Activated effector memory CD4-positive, alpha-beta T cell treated with anti-CD3 and anti-CD28 coated beads, Interleukin-2, amount 50 U/mL, for 16 hours (primary cell): ENCODE measurements around the gene CEMIP2.
"Not testable (repeated sequence)": the region's sequence is repeated elsewhere in the genome, so short reads cannot be mapped to it uniquely, and the experiment has no call there.

Experiments used
- DNase-seq: peaks from one replicate; pipeline ENCODE4 v3.0.0-alpha.2; 2020

The CEMIP2 gene

DNA sequence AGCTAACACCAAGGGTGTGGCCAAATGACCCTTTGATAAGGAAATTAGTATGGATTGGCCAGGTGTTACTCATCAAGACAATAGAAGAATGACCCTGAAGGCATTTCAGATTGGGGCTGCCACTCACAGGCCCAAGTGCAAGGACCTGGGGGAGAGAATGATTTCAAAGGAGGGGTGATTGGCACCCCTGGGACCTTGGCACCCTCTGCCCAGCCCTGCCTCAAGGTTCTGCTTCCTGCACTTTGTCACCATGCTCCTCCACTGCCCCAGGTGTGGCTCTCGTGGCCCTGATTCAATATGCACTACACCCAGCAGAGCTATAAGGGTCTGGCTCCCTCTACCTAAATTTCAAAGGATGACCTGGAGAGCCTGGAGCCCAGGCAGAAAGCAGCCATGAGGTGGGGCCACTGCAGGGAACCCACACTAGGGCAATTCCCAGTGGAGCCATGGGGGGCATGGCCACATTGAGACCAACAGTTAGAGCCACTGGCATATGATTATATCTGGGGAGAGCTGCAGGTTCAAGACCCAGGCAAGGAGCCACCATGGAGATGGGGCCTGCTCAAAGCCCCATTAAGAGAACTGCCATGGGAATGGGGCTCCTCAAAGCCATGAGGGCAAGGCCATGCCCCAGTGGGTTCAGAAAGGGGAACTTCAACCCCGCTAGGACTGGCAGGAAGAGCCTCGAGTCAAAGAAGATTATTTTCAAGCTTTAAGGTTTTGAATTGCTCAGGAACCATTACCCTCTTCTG is 93.0 kb downstream of the CEMIP2 start:
- no peak for DNase-seq

DNA sequence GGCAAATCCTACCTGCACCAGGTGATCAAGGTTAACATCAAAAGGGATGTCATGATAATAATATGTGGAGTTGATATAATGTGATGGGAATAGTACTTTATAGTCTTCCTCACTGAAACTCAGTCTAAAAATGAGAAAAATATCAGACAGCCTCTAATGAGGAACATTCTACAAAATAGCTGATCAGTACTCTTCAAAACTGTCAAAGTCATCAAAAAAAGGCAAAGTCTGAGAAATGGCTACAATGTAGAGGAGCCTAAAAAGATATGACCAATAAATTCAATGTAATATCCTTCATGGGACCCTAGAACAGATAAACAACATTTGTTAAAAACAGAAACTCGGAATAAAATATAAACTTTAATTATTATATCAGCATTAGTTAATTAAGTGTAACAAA is 95.7 kb downstream of the CEMIP2 start:
- no peak for DNase-seq

DNA sequence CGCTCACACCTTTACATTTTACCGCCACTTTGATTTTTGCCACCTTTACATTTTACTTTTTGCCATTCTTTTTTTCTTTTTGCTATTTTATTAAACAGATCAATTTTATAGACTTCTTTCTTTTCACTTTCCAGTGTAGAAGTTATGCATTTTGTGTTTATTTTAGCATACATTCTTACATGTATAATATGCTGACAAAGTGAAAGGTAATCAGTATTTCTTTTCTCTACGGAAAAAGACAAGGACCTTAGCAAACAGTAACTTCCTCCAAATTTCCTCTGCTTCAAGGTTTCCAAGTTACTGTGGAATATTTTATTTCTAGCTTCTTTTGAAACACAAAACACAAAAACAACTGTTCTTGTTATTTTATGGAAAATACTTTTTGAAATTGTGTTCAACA is 97.0 kb downstream of the CEMIP2 start:
- no peak for DNase-seq

DNA sequence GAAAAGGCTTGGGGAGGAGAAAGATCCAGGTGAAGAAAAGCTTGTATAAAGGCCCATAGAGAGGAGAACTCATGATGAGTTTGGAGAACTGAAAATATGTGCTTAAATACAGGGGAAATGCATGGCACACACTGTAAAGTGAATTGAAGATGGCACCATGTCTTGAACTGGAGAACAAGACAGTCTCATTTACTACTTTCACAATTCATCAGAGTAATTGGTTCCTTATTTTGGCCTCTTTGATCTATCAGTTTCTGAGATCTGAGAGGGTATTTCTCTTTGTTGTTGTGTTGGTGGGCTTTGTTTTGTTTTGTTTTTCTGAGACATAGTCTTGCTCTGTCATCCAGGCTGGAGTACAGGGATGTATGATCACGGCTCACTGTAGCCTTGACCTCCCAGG is 98.2 kb downstream of the CEMIP2 start:
- DNase-seq: no peak

- no peak for DNase-seq
These were observed 98.9 kb downstream of the CEMIP2 start for GRCh38 chr9:71669284-71669995.

GRCh38 chr9:71668717-71669116 is 99.6 kb downstream of the CEMIP2 start:
- DNase-seq: no peak

GRCh38 chr9:71665247-71665646 is 103.1 kb downstream of the CEMIP2 start:
- no peak for DNase-seq

GRCh38 chr9:71664566-71664965 is 103.7 kb downstream of the CEMIP2 start:
- no peak for DNase-seq

- no peak for DNase-seq
These were observed 104.3 kb downstream of the CEMIP2 start for GRCh38 chr9:71663931-71664459.

DNA sequence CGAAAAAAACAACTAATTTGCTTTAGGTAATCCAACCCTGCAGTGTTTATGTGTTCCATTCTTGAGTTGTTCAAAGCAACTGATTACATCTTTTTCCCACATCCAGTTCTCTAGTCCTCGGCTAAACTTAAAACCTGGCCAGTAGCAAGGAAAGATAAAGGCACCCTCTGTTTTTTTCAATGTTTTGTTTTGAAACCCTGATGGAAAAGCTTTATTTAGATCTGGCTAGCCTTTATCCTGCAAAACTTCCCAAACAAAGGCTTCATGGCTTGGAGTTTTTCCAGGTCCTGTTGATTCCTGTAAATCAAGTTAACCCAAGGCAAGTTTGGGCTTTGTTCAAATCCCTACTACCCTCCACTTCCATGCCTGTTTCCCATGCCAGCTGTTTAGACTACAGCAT is 105.1 kb downstream of the CEMIP2 start:
- no peak for DNase-seq

GRCh38 chr9:71662082-71662481 is 106.2 kb downstream of the CEMIP2 start:
- DNase-seq: no peak

DNA sequence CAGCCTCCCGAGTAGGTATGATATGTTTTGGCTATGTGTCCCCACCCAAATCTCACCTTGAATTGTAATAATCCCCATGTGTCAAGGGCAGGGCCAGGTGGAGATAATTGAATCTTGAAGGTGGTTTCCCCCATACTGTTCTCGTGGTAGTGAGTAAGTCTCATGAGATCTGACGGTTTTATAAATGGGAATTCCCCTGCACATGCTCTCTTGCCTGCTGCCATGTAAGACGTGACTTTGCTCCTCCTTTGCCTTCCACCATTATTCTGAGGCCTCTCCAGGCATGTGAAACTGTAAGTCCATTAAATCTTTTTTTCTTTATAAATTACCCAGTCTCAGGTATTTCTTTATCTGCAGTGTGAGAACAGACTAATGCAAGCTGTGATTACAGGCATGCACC is 111.0 kb downstream of the CEMIP2 start:
- not testable (repeated sequence) for DNase-seq

- no peak for DNase-seq
These were observed 111.8 kb downstream of the CEMIP2 start for GRCh38 chr9:71656496-71656895.

GRCh38 chr9:71655778-71656177 is 112.5 kb downstream of the CEMIP2 start:
- DNase-seq: no peak

DNA sequence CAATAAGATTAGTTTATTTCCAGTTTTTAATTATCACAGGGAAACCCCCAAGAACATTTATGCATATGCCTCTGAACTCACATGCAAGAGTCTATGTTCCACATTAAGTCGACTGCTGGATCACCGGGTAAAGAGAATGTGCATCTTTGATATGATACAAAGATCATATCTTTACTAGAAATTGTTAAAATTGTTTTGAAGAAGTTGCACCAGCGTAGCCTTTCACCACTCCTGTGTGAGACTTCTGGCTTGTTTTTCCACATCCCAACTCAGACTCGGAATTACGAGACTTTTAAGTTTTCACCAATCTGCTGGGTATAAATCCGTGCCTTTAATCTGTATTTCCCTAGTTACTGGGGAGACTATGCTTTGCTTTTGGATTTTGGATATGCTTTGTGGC is 113.2 kb downstream of the CEMIP2 start:
- DNase-seq: no peak

- DNase-seq: no peak
These were observed 115.8 kb downstream of the CEMIP2 start for GRCh38 chr9:71652480-71652879.

DNA sequence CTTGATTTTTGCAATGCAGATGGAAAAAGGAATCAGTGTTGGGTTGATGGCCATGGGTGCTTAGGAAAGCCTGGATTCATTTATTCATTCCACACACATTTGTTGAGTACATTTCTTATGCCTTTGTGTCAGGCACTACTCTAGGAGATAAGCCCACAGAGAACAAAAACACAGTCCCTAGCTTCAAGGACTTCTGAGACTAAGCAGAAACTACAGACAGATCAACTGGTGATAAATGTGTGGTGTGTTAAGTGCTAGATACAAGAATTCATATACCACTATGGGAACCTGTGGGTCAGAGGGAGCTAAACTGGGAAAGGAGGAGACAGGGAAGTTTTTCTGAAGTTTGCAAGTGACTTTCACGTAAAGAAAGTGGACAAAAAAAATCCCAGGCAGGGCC is 119.9 kb downstream of the CEMIP2 start:
- no peak for DNase-seq

- no peak for DNase-seq
These were observed 121.2 kb downstream of the CEMIP2 start for GRCh38 chr9:71647094-71647591.

GRCh38 chr9:71646131-71646530 is 122.2 kb downstream of the CEMIP2 start:
- DNase-seq: no peak

DNA sequence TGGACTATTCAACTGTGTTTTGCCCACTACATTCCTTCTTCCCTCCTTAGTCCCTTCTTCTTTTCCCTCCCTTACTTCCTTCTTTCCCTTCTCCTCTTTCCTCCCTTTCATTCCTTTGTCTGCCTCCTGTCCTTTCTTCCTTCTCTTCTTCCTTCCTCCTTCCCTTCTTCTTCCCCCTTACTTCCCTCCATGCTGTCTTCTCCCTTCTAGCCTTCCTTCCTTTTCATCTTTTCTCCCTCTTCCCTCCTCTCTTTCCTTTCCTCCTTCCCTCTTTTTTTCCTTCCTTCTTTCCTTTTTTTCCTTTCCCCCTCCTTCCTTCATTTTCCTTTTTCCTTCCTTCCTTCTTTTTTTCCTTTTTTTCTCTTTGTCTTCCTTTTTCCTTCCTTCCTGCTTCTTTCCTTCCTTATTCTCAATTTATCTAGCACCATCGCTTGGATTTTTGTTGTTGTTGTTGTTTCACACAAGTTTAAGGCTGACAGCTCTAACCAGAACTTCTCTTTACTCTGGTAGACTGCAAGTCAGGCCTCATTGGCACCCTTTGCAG is 123.4 kb downstream of the CEMIP2 start:
- DNase-seq: no peak

DNA sequence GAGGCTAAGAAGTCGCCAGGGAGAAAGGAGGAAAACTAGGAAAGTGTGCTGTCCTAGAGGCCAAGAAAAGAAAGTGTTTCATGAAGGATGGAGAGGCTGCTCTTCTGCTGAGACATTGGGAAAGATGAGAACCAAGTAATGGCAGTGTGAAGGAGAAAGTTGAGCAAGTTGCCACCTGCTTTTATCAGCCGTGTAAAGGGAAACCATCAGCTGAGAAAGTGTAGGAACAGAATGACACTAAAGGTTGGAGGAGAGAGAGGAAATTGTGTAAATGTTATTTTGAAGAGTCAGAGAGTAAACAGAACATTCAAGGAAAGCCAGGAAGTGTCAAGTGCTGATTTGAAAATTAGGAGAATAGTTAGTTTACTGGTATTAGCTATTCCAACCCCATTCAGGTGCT is 125.0 kb downstream of the CEMIP2 start:
- no peak for DNase-seq

GRCh38 chr9:71642056-71642455 is 126.3 kb downstream of the CEMIP2 start:
- no peak for DNase-seq

- no peak for DNase-seq
These were observed 129.7 kb downstream of the CEMIP2 start for GRCh38 chr9:71638627-71639026.

DNA sequence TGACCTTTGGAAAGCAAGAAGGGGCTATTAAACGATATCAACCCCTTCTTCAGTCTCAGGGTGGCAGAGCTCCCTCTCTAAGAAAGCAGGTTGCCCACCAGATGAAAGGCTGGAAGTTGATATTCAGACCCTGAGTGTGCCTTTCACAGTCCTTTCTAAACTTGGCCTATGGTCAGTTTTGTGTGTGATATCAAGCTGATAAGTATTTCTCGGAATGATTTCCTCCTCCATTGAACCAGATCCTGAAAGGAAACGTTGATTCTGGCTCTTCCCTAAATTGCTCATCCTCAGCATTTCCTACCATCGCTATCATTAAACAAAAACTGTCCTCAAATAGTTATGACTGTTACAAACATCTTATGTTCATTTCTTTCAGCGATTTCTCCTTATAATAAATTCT is 130.4 kb downstream of the CEMIP2 start:
- no peak for DNase-seq
